ENCODE measurements around the gene ADCK2. TPM values are rescaled to one million over a fixed set of nuclear protein-coding genes. Genes with fewer than 3 reads are reported as not detected.

ADCK2 gene
- total and polyA plus RNA-seq, 12 donors, result 6.8 to 33.9 (median 12.8) TPM

- Histone ChIP-seq H3K27me3 (peaks cover under 1% of the 10 kb centered on the region), H3K36me3 (replicated peaks in 1 of 2) (no peaks in the 10 kb centered on the region), H3K9me3 (replicated peaks in 1 of 3) (no peaks in the 10 kb centered on the region), H3K4me1 (replicated peaks in 1 of 2) (peaks cover 0 to 8% of the 10 kb centered on the region in 2 donors), H3K27ac (peak overlapping the region in 2 of 5 donors; percentile 57 to 65), H3K4me3 (no peak overlapping the region)
- DNase-seq, result no peak
- no peak for TF ChIP-seq CTCF (IDR thresholded peaks at IDR 0.05)
- TF ChIP-seq POLR2A (IDR thresholded peaks at IDR 0.05), result no peak
- intact Hi-C loops (cut with DNase I), result no loop called here
- WGBS, 4 donors, result 60 to 78% (median 71%) methylated on average over 4 to 5 of the region's 5 CpGs
Observed at GRCh38 chr7:140635816-140636215, 36.9 kb upstream of the ADCK2 start.

GRCh38 chr7:140637400-140637799, 35.3 kb upstream of the ADCK2 start:
- Histone ChIP-seq H3K9me3 (replicated peaks in 1 of 3) (no peaks in the 10 kb centered on the region), H3K36me3 (replicated peaks in 1 of 2) (no peaks in the 10 kb centered on the region), H3K27ac (peak overlapping the region in 2 of 5 donors; percentile 47 to 95), H3K4me3 (no peak overlapping the region), H3K4me1 (replicated peaks in 1 of 2) (peaks cover 0 to 11% of the 10 kb centered on the region in 2 donors), H3K27me3 (peaks cover 6% of the 10 kb centered on the region)
- TF ChIP-seq POLR2A (IDR thresholded peaks at IDR 0.05) (no peak), CTCF (IDR thresholded peaks at IDR 0.05) (no peak)
- intact Hi-C loops (cut with DNase I), result no loop called here
- no peak for DNase-seq
- WGBS, 4 donors, result 59 to 90% (median 64%) methylated on average over 3 of the region's 3 CpGs

GRCh38 chr7:140638173-140638791, 34.5 kb upstream of the ADCK2 start:
- no peak overlapping the region for H3K4me3 ChIP-seq
- peaks cover 0 to 11% of the 10 kb centered on the region in 2 donors for H3K4me1 ChIP-seq (replicated peaks in 1 of 2)
- H3K27ac ChIP-seq, result peak overlapping the region in 2 of 5 donors; percentile 69 to 95
- DNase-seq, result no peak
- H3K9me3 ChIP-seq (replicated peaks in 1 of 3), result no peaks in the 10 kb centered on the region
- peaks cover 10% of the 10 kb centered on the region for H3K27me3 ChIP-seq
- no peak for TF ChIP-seq POLR2A (IDR thresholded peaks at IDR 0.05)
- TF ChIP-seq CTCF (IDR thresholded peaks at IDR 0.05), result no peak
- intact Hi-C loops (cut with DNase I), result no loop called here
- WGBS, 4 donors, result 69 to 78% (median 77%) methylated on average over 5 to 6 of the region's 6 CpGs
- no peaks in the 10 kb centered on the region for H3K36me3 ChIP-seq (replicated peaks in 1 of 2)

GRCh38 chr7:140639366-140640053, 33.2 kb upstream of the ADCK2 start:
- Histone ChIP-seq H3K27ac (peak overlapping the region in 4 of 5 donors; percentile 47 to 95 (median 70)), H3K4me1 (replicated peaks in 1 of 2) (peaks cover 0 to 11% of the 10 kb centered on the region in 2 donors), H3K27me3 (peaks cover 10% of the 10 kb centered on the region), H3K9me3 (replicated peaks in 1 of 3) (no peaks in the 10 kb centered on the region), H3K36me3 (replicated peaks in 1 of 2) (no peaks in the 10 kb centered on the region), H3K4me3 (peak overlapping the region in 2 of 4 donors; percentile 26 to 57)
- TF ChIP-seq POLR2A (IDR thresholded peaks at IDR 0.05), result no peak
- no peak for TF ChIP-seq CTCF (IDR thresholded peaks at IDR 0.05)
- DNase-seq, result peak in 3 of 7 donors; percentile 19 to 62 (median 39)
- WGBS, 4 donors, result 28 to 30% (median 28%) methylated on average over 15 of the region's 15 CpGs
- intact Hi-C loops (cut with DNase I), result no loop called here
